ENCODE results near the gene KCNJ1.

KCNJ1 gene

GRCh38 chr11:128819198-128819597 lies 47.9 kb downstream of the KCNJ1 start:
- no peak for DNase-seq

GRCh38 chr11:128814856-128815705 lies 52.0 kb downstream of the KCNJ1 start:
- no peak for DNase-seq

- no peak for DNase-seq
Measured at GRCh38 chr11:128813729-128814128, 53.4 kb downstream of the KCNJ1 start.

GRCh38 chr11:128810784-128811514 lies 56.1 kb downstream of the KCNJ1 start:
- DNase-seq, result no peak

GRCh38 chr11:128809128-128809527 lies 58.0 kb downstream of the KCNJ1 start:
- no peak for DNase-seq

- no peak for DNase-seq
Measured at GRCh38 chr11:128807909-128808308, 59.2 kb downstream of the KCNJ1 start.

GRCh38 chr11:128806506-128807261 lies 60.4 kb downstream of the KCNJ1 start:
- DNase-seq, result no peak

- no peak for DNase-seq
Measured at GRCh38 chr11:128804481-128804880, 62.6 kb downstream of the KCNJ1 start.

GRCh38 chr11:128803449-128804245 lies 63.4 kb downstream of the KCNJ1 start:
- DNase-seq, result no peak

GRCh38 chr11:128803011-128803410 lies 64.1 kb downstream of the KCNJ1 start:
- no peak for DNase-seq

- DNase-seq, result no peak
Measured at GRCh38 chr11:128802358-128802981, 64.6 kb downstream of the KCNJ1 start.

GRCh38 chr11:128800871-128801417 lies 66.2 kb downstream of the KCNJ1 start:
- DNase-seq, result no peak

- DNase-seq, result no peak
Measured at GRCh38 chr11:128796270-128796669, 70.8 kb downstream of the KCNJ1 start.

GRCh38 chr11:128790196-128790595 lies 76.9 kb downstream of the KCNJ1 start:
- no peak for DNase-seq

GRCh38 chr11:128789497-128790150 lies 77.5 kb downstream of the KCNJ1 start:
- no peak for DNase-seq

Measured in CD4-positive, alpha-beta T cell treated with Interleukin-17A for 1 hour (primary cell).